Kidney capillary endothelial cell (primary cell): ENCODE measurements around the gene CDPF1.
"Not testable (repeated sequence)": the region's sequence is repeated elsewhere in the genome, so short reads cannot be mapped to it uniquely, and the experiment has no call there.

Experiments used
- DNase-seq: peaks from one replicate; pipeline ENCODE4 v3.0.0-alpha.2; 2018; ENCODE audit warnings: low spot score

The CDPF1 gene

DNA sequence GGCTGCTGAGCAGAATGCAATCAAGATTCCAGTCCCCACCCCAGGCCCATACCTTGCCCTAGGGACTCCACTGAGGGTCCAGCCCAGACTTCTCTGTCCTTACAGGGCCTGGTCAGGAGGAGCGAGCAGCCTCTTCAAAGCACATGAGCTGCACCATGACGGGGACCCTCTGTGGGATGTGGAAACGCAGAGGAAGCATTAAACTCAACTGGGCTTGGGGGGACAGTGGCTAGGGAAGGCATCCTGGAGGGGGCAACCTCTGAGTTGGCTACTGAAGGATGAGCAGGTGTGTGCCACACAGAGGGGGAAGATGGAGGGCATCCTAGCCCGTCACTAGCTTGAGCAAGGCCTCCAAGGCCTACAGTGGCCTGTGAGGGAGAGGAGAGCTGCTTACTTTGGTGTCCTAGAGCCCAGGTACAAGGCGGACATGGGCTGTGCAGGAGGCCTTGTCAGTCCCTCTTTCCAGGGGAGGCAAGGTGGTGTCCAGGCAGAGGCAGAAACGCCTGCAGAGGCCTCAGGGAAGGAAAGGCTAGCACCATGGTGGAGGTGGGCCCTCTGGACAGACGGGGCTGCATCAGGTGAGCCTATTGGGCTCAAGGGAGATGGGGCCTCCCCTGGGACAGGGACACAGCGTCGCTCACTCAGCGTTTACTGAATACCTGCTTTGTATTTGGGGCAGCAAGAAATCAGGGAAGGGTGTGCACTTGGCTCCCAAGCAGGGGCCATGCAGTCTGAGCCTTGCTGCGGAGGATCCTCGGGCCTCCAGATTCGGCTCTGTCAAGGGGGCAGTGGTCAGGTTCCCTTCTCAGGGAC, 32.0 kb upstream of the CDPF1 start:
- no peak for DNase-seq

DNA sequence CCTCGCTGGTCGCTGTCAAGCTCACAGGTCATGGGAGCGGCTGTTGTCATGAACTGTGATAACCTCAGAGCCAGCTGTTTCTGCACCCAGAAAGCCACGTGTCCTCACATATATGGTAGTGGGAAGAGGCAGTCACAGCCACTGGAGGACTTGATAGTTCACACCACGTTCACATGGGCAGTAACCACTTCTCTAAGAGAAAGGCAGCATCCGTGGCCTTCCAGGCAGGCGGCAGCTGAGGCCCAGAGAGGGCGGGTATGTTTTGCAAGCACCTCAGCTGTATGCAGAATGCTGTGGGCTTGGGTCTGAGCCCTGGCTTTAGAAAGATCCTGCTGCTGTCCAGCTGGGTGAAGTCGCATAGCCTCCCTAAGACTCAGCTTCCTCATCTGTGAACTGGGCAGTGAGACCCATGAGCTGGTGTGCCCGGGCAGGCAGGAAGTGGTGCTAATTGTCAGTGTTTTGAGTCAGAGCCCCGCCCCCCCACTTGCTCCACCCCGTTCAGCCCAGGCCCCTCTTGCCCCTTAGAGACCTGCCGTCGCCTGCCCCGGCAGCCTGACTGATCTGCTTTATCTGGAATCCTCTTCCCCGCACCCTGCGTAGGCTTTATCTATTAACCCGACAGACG, 31.0 kb upstream of the CDPF1 start:
- DNase-seq = no peak

DNA sequence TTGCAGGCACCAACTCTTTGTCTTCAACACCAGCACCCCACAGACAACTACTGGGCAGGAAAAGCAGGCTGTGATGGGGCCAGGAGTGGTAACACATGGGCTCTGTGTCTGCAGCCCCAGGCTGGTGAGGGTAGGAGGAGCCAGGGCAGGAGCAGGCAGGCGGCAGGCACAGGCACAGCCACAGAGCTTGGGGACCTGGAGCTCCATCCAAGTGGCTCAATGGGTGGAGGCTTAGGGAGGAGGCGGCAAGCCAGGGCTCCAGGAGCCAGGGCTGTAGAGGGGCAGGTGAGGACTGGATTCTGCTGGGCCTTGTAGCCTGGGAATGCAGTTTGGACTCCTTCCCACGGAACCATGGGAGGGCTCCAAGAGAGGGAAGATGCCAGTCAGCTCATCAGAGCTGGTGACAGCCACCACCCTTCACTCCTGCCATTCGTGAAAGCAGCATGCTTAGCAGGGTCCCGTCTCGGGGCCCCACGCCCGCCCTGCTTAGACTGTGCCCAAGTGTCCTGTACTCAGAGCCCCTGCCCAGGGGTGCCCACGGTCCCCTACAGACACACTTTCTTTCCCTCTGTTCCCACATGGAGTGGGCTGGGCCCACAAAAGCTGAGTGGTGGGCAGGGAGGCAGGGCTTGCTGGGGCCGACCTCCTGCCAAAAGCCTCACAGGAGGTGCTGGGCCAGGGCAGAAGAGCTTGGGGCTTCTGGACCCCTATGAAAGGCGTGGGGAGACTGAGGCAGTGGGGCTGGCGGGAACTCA, 30.1 kb upstream of the CDPF1 start:
- no peak for DNase-seq

DNA sequence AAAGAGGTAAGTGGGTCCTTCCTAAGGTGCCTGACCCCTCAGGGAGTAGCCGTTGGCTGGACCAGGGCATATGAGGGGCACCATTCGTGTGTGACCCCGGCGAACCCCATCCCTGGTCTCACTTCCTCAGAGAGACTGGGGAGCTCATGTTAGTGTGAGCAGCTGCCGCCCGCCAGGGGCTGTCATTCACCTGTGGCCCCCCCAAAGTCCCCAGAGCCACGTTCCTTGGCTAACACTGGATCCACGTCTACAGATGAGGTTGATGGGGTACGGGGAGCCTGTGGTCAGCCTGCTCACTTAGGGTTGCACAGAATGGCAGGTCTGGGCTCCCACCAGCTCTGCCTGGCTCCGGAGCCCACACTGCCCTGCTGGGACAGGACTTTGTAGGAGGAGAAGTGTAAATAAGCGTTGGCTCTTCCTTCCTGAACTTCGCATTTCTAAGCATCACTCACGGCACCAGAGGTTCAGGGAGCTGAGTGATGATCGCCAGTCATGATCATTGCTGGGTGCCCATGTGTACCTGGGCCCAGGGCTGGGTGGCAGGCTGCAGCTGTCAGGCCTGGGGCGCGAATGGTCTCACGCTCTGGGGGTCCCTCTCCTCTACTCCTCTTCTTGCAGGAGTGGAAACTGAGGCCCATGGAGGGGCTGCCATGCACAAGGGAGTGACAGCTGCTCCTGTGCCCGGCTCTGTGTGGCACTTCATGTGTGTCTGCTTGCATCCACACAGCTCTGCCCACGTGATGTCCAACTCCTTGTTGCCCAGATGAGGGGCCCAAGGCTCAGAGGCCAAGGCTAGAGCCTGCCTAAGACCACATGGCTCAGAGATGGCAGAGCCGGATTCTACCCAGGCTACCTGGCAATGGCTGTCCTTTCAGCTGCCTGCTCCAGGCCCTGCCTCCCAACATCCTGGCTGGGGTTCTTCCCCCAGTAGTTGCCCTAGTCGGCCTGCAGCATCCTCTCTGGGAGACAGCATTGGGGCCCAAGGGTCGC, 28.9 kb upstream of the CDPF1 start:
- no peak for DNase-seq

DNA sequence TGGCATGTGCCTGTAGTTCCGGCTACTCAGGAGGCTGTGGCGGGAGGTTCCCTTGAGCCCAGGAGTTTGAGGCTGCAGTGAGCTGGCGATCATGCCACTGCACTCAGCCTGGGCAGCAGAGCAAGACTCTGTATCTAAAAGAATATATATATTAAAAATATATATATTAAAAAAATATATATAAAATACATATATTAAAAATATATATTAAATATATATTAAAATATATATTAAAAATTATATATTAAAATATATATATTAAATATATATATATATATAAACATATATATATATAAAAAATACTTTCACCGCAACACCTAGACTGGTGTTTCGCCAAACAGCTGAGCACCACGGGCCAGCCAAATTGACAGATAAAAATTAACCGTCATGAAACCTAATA, 26.5 kb upstream of the CDPF1 start:
- DNase-seq = no peak

DNA sequence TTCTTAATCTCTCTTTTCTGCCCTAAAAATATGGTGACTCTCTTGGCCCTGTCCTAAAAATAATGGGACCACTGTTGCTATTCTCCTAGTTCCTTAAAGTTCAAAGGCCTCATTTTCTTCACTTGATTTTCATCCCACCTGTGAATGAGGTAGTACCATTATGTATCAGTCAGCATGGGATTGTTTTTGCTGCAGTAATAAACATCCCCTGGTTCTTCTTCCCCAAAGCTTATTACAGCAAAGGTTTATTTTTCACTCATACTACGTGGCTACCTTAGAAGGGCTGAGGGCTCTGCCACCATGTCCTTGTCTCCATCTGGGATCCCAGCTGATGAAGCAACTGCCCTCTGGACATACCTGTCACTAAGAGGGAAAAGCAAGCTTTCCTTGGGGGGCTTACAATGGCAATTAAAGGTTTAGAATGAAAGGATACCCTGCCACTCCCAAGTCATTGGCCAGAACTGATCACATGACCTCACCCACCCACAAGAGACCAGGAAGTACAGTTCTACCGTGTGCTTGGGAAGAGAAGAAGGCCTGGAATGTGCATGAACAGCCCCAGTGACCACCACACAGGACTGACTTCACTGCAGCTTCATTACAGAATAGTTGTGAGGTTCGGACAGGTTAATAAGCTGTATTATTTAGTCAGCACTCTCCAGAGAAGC, 25.5 kb upstream of the CDPF1 start:
- DNase-seq = no peak

DNA sequence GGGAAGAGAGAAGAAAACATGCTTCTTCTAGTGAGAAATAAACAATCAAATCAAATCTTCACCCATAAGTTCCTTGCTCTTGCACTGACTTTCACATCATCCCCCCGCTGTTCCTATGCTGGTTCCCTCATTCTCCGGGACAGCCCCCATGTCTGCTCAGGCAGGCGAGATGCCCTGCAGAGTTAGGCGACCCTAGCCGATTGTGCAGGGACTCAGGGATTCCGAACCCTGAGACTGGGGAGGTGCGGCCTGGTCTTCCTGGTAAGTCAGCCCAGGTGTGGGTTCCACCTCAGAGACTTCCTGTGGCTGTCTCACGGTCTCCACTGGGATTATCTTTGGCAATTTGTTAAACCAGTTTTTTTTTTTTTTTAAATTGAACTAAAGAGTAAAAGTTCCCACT, 24.3 kb upstream of the CDPF1 start:
- DNase-seq = no peak

DNA sequence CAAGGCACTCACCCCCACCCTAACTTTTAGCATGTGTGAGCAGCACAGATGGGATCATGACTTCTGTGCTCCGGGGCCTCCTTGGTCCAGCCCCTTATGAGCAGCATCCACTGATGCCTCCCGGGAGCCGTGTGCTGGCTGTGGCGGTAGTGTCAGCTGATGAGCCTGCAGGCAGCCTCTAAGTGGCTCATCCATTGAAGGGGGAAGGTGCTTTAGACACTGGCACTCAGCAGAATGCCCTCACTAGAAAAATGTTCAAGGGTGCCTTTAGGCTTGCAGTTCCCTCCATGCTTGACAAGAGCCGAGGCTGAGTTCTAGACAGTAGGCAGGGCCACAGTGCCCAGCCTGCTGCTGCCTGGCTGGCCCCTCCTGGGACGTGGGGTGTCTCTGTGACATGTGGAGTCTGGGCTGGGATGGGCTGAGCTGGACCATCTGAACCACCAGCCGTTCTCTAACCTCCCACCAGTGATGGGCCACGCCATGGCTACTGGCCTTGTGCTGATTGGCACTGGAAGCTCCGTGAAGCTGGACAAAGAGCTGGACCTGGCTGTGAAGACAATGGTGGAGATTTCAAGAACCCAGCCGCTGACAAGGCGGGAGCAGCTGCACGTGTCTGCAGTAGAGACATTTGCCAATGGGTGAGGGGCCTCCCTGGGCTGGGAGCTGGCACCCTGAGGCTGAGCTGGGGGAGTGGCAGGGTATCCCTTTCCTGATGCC, 23.5 kb upstream of the CDPF1 start:
- no peak for DNase-seq

DNA sequence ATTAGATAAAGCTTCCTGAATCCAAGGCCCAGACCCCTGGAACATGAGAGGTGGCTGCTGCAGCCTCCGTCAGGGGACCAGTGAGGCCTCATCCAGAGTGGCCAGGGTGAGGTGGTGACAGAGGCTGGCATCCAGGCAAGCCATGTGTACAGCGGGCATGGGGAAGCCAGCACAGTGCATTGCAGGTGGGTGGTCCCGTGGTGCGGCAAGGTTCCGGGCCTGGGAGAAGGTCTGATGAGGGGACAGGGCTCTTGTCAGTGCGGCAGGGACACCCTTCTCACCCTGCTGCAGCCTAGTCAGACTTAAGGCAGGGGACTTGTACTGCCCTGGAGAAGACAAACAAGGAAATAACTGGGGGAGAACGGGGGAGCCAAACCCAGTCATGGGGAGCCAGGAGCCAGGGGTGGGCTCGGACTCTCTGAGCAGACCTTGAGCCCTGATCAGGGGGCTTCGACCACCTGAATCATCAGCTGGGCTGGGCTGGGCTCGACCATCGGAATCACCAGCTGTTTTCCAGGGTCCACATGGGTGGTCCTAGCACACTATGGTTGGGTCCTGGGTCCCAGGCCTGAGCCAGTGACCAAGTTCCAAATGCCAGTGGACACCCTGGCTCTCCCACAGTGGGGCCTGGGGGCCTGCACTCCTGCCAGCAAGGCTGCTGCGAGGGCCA, 22.8 kb upstream of the CDPF1 start:
- no peak for DNase-seq

DNA sequence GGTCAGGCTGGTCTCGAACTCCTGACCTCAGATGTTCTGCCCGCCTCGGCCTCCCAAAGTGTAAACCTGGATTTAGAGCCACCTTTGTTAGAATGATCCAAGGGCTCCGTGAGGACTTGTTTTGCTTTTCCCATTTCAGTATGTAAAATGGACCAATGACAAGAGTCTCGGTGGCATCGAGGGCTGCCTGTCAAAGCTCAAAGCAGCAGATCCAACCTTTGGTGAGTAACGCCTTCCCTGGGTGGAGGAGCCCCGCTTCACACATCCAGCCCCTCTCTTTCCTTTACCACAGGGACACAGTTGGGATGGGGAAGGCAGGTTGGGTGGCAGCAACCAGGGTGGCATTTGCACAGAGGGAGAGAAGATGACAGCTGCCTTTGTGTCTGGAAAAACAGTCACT, 22.1 kb upstream of the CDPF1 start:
- DNase-seq = no peak

DNA sequence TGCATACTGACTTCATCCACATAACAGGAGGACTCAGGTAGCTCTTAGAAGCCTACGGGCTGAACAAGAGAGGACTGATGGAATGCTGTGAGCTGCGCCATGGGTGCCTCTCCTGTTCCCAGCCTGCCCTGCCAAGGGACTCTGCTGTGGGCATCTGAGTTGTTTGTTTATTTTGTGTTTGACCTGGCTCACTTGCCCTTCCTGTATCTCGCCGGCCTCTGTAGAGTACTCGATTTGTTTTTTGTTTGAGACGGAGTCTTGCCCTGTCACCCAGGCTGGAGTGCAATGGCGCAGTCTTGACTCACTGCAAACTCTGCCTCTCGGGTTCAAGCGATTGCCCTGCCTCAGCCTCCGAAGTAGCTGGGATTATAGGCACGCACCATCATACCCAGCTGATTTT, 19.5 kb upstream of the CDPF1 start:
- DNase-seq = no peak

DNA sequence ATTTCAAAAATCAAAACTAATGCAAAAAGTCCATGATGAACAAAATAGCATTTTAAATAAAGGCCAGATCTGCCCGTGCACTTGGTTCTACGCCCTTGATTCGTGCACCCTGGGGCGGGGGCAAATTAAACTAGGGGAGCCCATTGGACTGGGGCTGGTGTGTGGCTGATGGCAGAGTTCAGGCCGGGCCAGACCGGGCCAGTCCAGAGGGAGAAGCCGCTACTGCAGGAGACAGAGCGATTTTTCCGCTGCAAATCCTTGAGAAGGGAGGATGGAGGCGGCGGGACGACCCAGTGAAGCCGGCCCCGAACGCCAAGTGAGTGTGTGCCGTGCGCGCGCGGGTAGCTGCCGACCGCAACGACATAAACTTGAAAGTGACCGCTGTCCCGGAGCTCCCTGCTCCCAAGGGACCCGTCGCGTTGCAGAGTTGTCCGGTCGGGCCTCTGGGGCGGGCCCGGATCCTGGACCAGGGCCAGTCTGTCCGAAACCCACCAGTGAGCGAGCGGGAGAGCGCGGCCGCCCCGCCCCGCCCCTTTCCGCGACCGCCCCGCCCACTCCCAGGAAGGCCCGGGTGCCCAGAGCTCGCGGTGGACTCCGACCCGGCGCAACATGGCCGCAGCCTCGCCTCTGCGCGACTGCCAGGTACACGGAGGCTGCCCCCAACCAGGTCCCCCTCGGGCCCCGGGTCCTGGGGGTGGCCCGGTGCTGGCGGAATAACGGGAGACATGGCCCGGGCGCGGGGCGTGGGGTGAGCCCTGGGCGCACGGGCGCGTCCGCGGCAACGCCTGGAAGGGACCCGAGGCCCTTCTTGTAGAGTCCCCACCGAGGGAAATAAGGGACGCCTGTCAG, 17.6 kb upstream of the CDPF1 start, which contains the start of gene TTC38:
TSS of gene TTC38 (plus strand) at position 578 of the 849 bp plus-strand sequence. CDS start at position 610, 32 bp downstream.
- DNase-seq = peak; percentile 74

DNA sequence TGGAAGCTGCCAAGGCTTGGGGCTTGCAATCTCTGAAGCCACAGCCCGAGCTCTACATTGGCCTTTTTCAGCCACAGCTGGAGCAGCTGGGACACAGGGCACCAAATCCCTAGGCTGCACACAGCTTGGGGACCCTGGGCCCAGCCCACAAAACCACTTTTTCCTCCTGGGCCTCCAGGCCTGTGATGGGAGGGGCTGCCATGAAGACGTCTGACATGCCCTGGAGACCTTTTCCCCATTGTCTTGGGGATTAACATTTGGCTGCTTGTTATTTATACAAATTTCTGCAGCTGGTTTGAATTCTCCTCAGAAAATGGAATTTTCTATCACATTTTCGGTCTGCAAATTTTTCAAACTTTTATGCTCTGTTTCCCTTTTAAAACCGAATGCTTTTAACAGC, 15.5 kb upstream of the CDPF1 start:
- DNase-seq = not testable (repeated sequence)

DNA sequence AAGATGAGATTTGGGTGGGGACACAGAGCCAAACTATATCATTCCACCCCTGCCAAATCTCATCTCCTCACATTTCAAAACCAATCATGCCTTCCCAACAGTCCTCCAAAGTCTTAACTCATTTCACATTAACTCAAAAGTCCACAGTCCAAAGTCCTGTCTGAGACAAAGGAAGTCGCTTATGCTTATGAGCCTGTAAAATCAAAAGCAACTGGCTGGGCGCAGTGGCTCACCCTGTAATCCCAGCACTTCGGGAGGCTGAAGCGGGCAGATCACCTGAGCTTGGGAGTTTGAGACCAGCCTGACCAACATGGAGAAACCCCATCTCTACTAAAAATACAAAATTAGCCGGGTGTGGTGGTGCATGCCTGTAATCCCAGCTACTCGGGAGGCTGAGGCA, 14.4 kb upstream of the CDPF1 start:
- not testable (repeated sequence) for DNase-seq

DNA sequence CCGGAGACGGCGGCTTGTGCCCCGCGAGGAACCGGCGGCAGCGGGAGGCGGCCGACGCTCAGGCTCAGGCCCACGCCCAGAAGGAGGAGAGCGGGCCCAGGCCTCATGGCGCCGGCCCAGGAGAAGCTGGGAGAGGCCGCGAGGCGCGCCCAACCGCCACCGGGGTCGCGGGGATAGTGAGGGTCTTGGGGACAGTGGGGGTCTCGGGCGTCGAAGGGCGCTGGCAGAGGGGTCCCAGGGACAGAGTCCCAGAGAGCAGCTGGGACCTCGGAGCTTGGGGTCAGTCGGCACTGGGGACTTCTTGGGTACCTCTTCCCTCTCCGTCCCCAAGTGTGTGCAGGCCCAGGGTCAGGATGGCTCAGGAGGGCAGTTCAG, 13.1 kb upstream of the CDPF1 start, which contains the start of gene PKDREJ:
TSS of gene PKDREJ (minus strand) at position 128 of the 375 bp plus-strand sequence. CDS start at position 107, 21 bp downstream.
- no peak for DNase-seq

DNA sequence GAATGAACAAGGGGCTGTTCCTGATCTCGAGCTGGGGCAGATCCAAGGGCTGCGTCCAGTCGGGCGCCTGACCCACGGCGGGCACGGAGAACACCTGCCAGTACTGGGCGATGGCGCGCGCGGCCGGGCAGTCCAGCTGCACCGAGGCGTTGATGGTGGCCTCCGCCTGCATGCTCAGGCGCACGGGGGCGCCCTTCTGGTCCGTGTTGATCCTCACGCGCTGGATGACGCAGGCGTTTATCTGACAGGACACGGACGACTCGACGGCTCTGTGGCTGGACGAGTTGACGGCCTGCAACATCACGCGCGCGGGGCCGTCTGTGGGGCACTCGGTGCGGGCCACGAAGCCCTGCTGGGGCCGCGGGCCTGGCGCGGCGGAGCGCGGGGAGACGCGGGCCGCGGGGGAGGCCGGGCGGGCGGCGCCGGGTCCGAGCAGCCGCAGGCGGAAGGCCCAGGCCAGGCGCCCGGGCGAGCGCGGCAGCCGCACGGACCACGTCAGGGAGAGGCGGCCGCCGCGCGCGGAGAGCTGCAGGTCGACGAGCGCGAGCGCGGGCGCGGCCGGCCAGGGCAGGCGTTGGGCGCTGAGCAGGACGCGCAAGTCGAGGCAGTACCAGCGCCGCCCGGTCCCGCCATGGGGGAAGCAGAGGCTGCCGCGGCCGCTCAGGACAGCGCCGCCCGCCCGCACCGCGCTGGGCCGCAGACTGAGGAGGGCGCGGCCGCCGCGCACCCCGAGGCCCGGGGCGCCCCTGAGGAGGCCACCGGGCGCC, 12.5 kb upstream of the CDPF1 start:
- peak; percentile 50 for DNase-seq

DNA sequence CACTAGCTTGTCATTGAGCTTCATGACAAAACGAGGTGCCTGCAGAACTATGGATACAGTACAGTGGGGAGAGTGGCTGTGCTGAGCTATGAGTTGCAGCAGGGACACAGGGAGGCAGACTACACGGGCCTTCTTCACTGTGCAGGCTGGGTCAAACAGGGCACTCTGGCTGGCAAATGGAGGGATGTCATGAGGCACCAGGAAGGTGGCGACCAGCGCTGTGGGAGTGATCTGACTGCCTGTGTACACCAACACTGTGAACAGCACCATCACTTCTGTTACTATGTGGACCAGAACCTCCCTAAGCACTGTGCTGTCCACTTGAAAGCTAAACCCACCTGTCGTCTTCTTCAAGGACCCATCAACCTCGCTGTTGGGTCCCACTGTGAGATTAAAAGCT, 9.9 kb upstream of the CDPF1 start:
- DNase-seq = no peak

DNA sequence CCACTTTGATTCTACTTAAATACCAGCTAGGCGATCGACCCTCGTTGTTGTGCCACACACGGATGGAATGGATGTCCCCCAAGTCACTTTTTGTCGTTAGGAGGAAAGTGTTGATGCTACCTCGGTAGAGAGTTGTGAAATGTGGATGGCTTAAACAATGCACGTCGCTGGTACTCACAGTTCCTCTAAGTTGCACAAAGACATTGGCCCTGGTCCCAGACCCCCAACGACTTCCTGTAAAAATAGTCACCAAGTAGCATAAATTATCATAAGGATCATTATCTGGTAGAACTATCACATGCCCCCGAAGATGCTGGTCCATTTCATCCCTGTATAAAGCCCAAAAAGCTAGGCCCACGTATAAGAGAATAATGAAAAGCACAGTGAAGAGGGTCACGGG, 9.3 kb upstream of the CDPF1 start:
- no peak for DNase-seq
